ENCODE data around the gene CPNE4.

GRCh38 chr3:131957980-131958379 is 76.8 kb downstream of the CPNE4 start:
- TF ChIP-seq CTCF (conservative IDR thresholded peaks at IDR 0.05; ENCODE audit: low read length) = no peak
- TF ChIP-seq EZH2phosphoT487 (IDR thresholded peaks at IDR 0.05; ENCODE audit: borderline replicate concordance) = no peak
